Measurements from ENCODE around the gene GRK4.

- TF ChIP-seq CTCF (IDR thresholded peaks at IDR 0.05; ENCODE audit: insufficient read depth, low read length, poor library complexity, severe bottlenecking), result no peak
- TF ChIP-seq EZH2phosphoT487 (conservative IDR thresholded peaks at IDR 0.05; ENCODE audit: low read length), result no peak
Measured at GRCh38 chr4:3073158-3074077, 110.0 kb downstream of the GRK4 start.
